SH-SY5Y (cell line): Measurements from ENCODE around the gene GGCX.

Source experiments
- GATA2 ChIP-seq: IDR thresholded peaks from 2 replicates; pipeline ENCODE4 v1.6.1; 2011; ENCODE audit warnings: mild to moderate bottlenecking, low read depth, low read length
- GATA3 ChIP-seq: IDR thresholded peaks from 2 replicates; pipeline ENCODE4 v1.6.1; 2011; ENCODE audit warnings: low read depth, mild to moderate bottlenecking, low read length, moderate library complexity

- TF ChIP-seq GATA3: no peak
- no peak for TF ChIP-seq GATA2
Observed at GRCh38 chr2:85496436-85496835, 64.9 kb downstream of the GGCX start.
